Endothelial cell of umbilical vein (primary cell): ENCODE data around the gene TSTD2. TPM values are rescaled to one million over a fixed set of nuclear protein-coding genes. Genes with fewer than 3 reads are reported as not detected.

ENCODE experiments used
- BruUV-seq: library from RNA; stranded (reverse); fragments of 400-500 nt; replicated peaks from 2 replicates; lab custom pipeline; 2021; lab: Mats Ljungman, UMichigan
- CTCF ChIA-PET: fragments of 300-600, 350-600 bp; sonication (Branson Sonifier 250); formaldehyde crosslinking; loops from one replicate; lab custom pipeline; 2021; ENCODE audit warnings: antibody characterized with exemption, inconsistent platforms; lab: Charles Lee
- POLR2A ChIA-PET: fragments of 300-600, 350-600 bp; sonication (Branson Sonifier 250); formaldehyde crosslinking; loops from one replicate; lab custom pipeline; 2021; ENCODE audit warnings: antibody characterized with exemption, inconsistent platforms; lab: Charles Lee
- DNase-seq: peaks from one replicate; pipeline ENCODE4 v3.0.0-alpha.2; 2011; ENCODE audit warnings: low read depth, low spot score
- FAIRE-seq: peaks from 2 replicates; lab custom pipeline; 2011; peaks lifted over from hg19 to GRCh38; lab: Jason Lieb, UNC
- H2AFZ ChIP-seq: 2 replicates; pipeline ENCODE4 v1.6.0; 2012; ENCODE audit warnings: low read depth, low read length, control low read depth, inconsistent platforms
- H3K27ac ChIP-seq: 2 replicates; pipeline ENCODE4 v1.5.1; 2011; ENCODE audit warnings: low read depth, mild to moderate bottlenecking, control low read depth, low read length, moderate library complexity; ENCODE audit not compliant: insufficient read depth
- H3K27me3 ChIP-seq, 2 experiments: 2 replicates each; pipeline versions ENCODE4 v1.6.0 to v1.6.1; 2011; ENCODE audit warnings: low read length in 2 of 2, mixed read lengths in 1 of 2; ENCODE audit not compliant: control insufficient read depth in 2 of 2, insufficient read depth in 2 of 2
- H3K36me3 ChIP-seq, 2 experiments: 2 replicates in 1 of 2; 3 replicates in 1 of 2; pipeline ENCODE4 v1.5.1; 2011; ENCODE audit warnings: low read length in 2 of 2, mild to moderate bottlenecking in 1 of 2, moderate library complexity in 1 of 2; ENCODE audit not compliant: control insufficient read depth in 2 of 2, insufficient read depth in 2 of 2; ENCODE audit errors: extremely low read depth in 1 of 2
- H3K4me1 ChIP-seq: 3 replicates; pipeline ENCODE4 v1.5.1; 2011; ENCODE audit warnings: mild to moderate bottlenecking, low read length; ENCODE audit not compliant: control insufficient read depth, insufficient read depth; ENCODE audit errors: extremely low read depth
- H3K4me2 ChIP-seq: 2 replicates; pipeline ENCODE4 v1.6.1; 2011; ENCODE audit warnings: low read length, control low read depth, mixed read lengths; ENCODE audit not compliant: insufficient read depth
- H3K4me3 ChIP-seq, 3 experiments: fragments of 200-600 bp in 1 of 3; sonication (generic), shearing (Covaris generic) in 1 of 3; replicated peaks in 1 of 3; 2 replicates each; pipeline ENCODE4 v1.5.1; 2011 to 2016; ENCODE audit warnings: control low read depth in 3 of 3, low read length in 3 of 3, mild to moderate bottlenecking in 2 of 3, inconsistent platforms in 1 of 3, low read depth in 1 of 3, moderate library complexity in 1 of 3; ENCODE audit not compliant: insufficient read depth in 1 of 3
- H3K79me2 ChIP-seq: 2 replicates; pipeline ENCODE4 v1.6.0; 2012; ENCODE audit warnings: low read length, inconsistent platforms; ENCODE audit not compliant: control insufficient read depth, insufficient read depth
- H3K9ac ChIP-seq: replicated peaks from 2 replicates; pipeline ENCODE3; 2011; ENCODE audit warnings: low read length, control low read depth; ENCODE audit not compliant: insufficient read depth; ENCODE audit errors: extremely low read depth
- H3K9me1 ChIP-seq: replicated peaks from 3 replicates; pipeline ENCODE4 v1.6.0; 2011; ENCODE audit warnings: mild to moderate bottlenecking, low read length; ENCODE audit not compliant: control insufficient read depth, insufficient read depth; ENCODE audit errors: extremely low read depth
- H3K9me3 ChIP-seq: replicated peaks from 2 replicates; pipeline ENCODE4 v1.5.1; 2012; ENCODE audit warnings: low read length, inconsistent platforms; ENCODE audit not compliant: control insufficient read depth, insufficient read depth
- H4K20me1 ChIP-seq: replicated peaks from 2 replicates; pipeline ENCODE3; 2011; ENCODE audit warnings: mild to moderate bottlenecking, low read length; ENCODE audit not compliant: control insufficient read depth, insufficient read depth; ENCODE audit errors: extremely low read depth
- CTCF ChIP-seq, 2 donors: IDR thresholded peaks; 1 replicate in 1 of 2; 2 replicates in 1 of 2; pipeline ENCODE4 v1.5.1; 2011; ENCODE audit warnings: low read length in 2 of 2, mild to moderate bottlenecking in 2 of 2, moderate library complexity in 2 of 2, control low read depth in 1 of 2, inconsistent platforms in 1 of 2, low read depth in 1 of 2; ENCODE audit not compliant: insufficient read depth in 1 of 2; ENCODE audit errors: extremely low read depth in 1 of 2
- EZH2 ChIP-seq: IDR thresholded peaks from 2 replicates; pipeline ENCODE4 v1.6.1; 2012; ENCODE audit warnings: borderline replicate concordance, low read depth, mild to moderate bottlenecking, moderate library complexity, low read length, inconsistent platforms; ENCODE audit not compliant: severe bottlenecking
- FOS ChIP-seq: IDR thresholded peaks from 2 replicates; pipeline ENCODE4 v1.6.1; 2011; ENCODE audit warnings: mild to moderate bottlenecking, low read length, moderate library complexity, borderline replicate concordance; ENCODE audit not compliant: insufficient read depth
- GATA2 ChIP-seq: IDR thresholded peaks from 2 replicates; pipeline ENCODE4 v1.7.0; 2011; ENCODE audit warnings: low read depth, mild to moderate bottlenecking, moderate library complexity, mixed read lengths, low read length; ENCODE audit not compliant: insufficient read length, insufficient read depth
- JUN ChIP-seq: IDR thresholded peaks from 2 replicates; pipeline ENCODE4 v1.6.1; 2011; ENCODE audit warnings: borderline replicate concordance, low read depth; ENCODE audit not compliant: insufficient read length, insufficient read depth
- MAX ChIP-seq: IDR thresholded peaks from 2 replicates; pipeline ENCODE4 v1.6.1; 2011; ENCODE audit not compliant: insufficient read depth, insufficient read length
- MYC ChIP-seq: IDR thresholded peaks from one replicate; pipeline ENCODE4 v1.6.1; 2011; ENCODE audit warnings: mild to moderate bottlenecking, low read depth, low read length
- POLR2A ChIP-seq: IDR thresholded peaks from 2 replicates; pipeline ENCODE4 v1.6.1; 2012; ENCODE audit warnings: low read depth, mild to moderate bottlenecking, control low read depth, low read length
- POLR2AphosphoS5 ChIP-seq: IDR thresholded peaks from 2 replicates; pipeline ENCODE4 v1.6.1; 2012; ENCODE audit warnings: low read depth, mild to moderate bottlenecking, control low read depth, low read length, moderate library complexity; ENCODE audit not compliant: insufficient read depth
- dilution Hi-C: fragments of 300-500 bp; cut with MboI; formaldehyde crosslinking; loops from one replicate; pipeline ENCODE4 v1.15.0; 2019; ENCODE audit warnings: low sequenced_read_pairs; ENCODE audit not compliant: extremely low pct_ligation_motif_present
- intact Hi-C: fragments of 100-400 bp; cut with micrococcal nuclease; formaldehyde crosslinking; loops from one replicate; pipeline ENCODE4 v1.10.0; 2022
- polyA plus RNA-seq, 4 experiments: library from polyadenylated mRNA; depleted of rRNA in 3 of 4; stranded (reverse) in 3 of 4; unstranded in 1 of 4; fragments of >200 nt; gene quantifications; 2 replicates each; pipeline versions ENCODE4 v1.2.1 to v1.2.3, GENCODE V29; 2011 to 2012; ENCODE audit warnings: missing spikeins in 1 of 4
- total RNA-seq: library from RNA; stranded (reverse); gene quantifications from 2 replicates; pipeline ENCODE4 v1.2.3, GENCODE V29; 2021

Gene TSTD2
- total and polyA plus RNA-seq, 2 donors (not counting 3 experiments of a cell fraction or from before 2014, with no cell fraction given): 13.7 to 15.9 TPM

- DNase-seq (peak; percentile 68), FAIRE-seq (no peak)
- no peaks in the 10 kb centered on the region for H3K36me3 ChIP-seq
- H3K9me3 ChIP-seq: no peaks in the 10 kb centered on the region
- TF ChIP-seq GATA2 (no peak), JUN (no peak), POLR2A (no peak), FOS (no peak), EZH2 (no peak), MYC (no peak), MAX (no peak), POLR2AphosphoS5 (no peak), CTCF (IDR thresholded peaks at IDR 0.05; ENCODE audit: extremely low read depth in 1 of 2, insufficient read depth in 1 of 2, low read depth in 1 of 2, low read length in 2 of 2) (no peak)
- BruUV-seq: no TSS peak
- H4K20me1 ChIP-seq: no peaks in the 10 kb centered on the region
- no peak overlapping the region for H2AFZ ChIP-seq
- H3K27me3 ChIP-seq: peaks cover 8% of the 10 kb centered on the region in 2 experiments
- H3K9me1 ChIP-seq: no peaks in the 10 kb centered on the region
- intact Hi-C loops: no loop called here
- H3K4me2 ChIP-seq: no peak overlapping the region
- dilution Hi-C loops: no loop called here
- no peak overlapping the region for H3K9ac ChIP-seq
- H3K27ac ChIP-seq: no peak overlapping the region
- no peaks in the 10 kb centered on the region for H3K4me1 ChIP-seq
- H3K4me3 ChIP-seq: no peak overlapping the region
- POLR2A ChIA-PET: interaction anchor here (0.6 kb wide), 2 partner anchors 81 to 86 kb away, joined by 3 read pairs; no protein-coding TSS in a partner anchor
- CTCF ChIA-PET: interaction anchor here (1.7 to 15.7 kb wide), 2 partner anchors 24 to 122 kb away, joined by 5 to 775 read pairs; no protein-coding TSS in a partner anchor
- no peaks in the 10 kb centered on the region for H3K79me2 ChIP-seq
These were observed 41.0 kb downstream of the TSTD2 start for GRCh38 chr9:97592126-97592525.
